GM21381 (cell line): ENCODE results near the gene DLX1.
"Not testable (repeated sequence)": the region's sequence is repeated elsewhere in the genome, so short reads cannot be mapped to it uniquely, and the experiment has no call there.

ENCODE experiments used
- ATAC-seq: cut with Tn5 transposase; IDR thresholded peaks from one replicate; pipeline ENCODE4 v1.9.1; 2021; ENCODE audit warnings: mild to moderate bottlenecking, moderate library complexity; ENCODE audit not compliant: unreplicated experiment

Gene DLX1

GRCh38 chr2:172063446-172063845 is 21.9 kb upstream of the DLX1 start:
- ATAC-seq = no peak

- no peak for ATAC-seq
Measured at GRCh38 chr2:172065111-172065510, 20.2 kb upstream of the DLX1 start.

- ATAC-seq = no peak
Measured at GRCh38 chr2:172066394-172066886, 18.9 kb upstream of the DLX1 start.

- not testable (repeated sequence) for ATAC-seq
Measured at GRCh38 chr2:172067905-172068304, 17.4 kb upstream of the DLX1 start.

- no peak for ATAC-seq
Measured at GRCh38 chr2:172070936-172071335, 14.4 kb upstream of the DLX1 start.

- no peak for ATAC-seq
Measured at GRCh38 chr2:172072303-172072702, 13.0 kb upstream of the DLX1 start.

GRCh38 chr2:172072706-172073105 is 12.6 kb upstream of the DLX1 start:
- ATAC-seq = no peak

- no peak for ATAC-seq
Measured at GRCh38 chr2:172073518-172073917, 11.8 kb upstream of the DLX1 start.

- ATAC-seq = no peak
Measured at GRCh38 chr2:172074254-172074653, 11.1 kb upstream of the DLX1 start.

- ATAC-seq = no peak
Measured at GRCh38 chr2:172079416-172079815, 5.9 kb upstream of the DLX1 start.

- ATAC-seq = no peak
Measured at GRCh38 chr2:172079838-172080640, 5.3 kb upstream of the DLX1 start.

GRCh38 chr2:172080641-172081220 is 4.6 kb upstream of the DLX1 start:
- ATAC-seq = no peak

GRCh38 chr2:172081221-172082022 is 3.9 kb upstream of the DLX1 start:
- ATAC-seq = no peak

GRCh38 chr2:172082105-172082943 is 3.0 kb upstream of the DLX1 start:
- ATAC-seq = no peak

GRCh38 chr2:172082944-172083627 is 2.2 kb upstream of the DLX1 start:
- ATAC-seq = no peak

- no peak for ATAC-seq
Measured at GRCh38 chr2:172083628-172084394, 1.5 kb upstream of the DLX1 start.

- no peak for ATAC-seq
Measured at GRCh38 chr2:172084395-172084644, 987 bp upstream of the DLX1 start.

- peak; percentile 82 for ATAC-seq
Measured at GRCh38 chr2:172084645-172085459, 455 bp upstream of the DLX1 start.
